ENCODE data around the gene DHRS7B.

The DHRS7B gene

DNA sequence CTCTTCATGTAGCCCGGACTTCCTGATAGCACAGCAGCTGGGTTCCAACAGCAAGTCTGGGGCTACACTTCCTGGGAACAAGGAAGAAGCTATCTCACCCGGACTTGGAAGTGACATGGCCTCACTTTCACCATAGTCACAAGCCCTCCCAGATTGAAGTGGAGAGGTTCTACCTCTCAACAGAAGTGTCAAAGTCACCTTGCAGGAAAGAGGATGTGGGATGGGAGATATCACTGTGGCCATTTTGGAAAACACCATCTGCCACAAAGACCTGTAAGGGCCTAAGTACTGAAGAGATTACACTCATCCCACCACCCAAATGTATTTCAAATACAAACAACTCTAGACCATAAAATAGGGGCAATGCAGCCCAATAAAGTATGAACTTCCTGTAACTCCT, 29.9 kb upstream of the DHRS7B start:
- H3K4me1 ChIP-seq (ENCODE audit: control extremely low read depth in 1 of 4, control insufficient read depth in 4 of 4, insufficient read depth in 4 of 4, low read length in 3 of 4): peaks cover 7 to 14% (median 10%) of the 10 kb centered on the region in 4 experiments
- no peaks in the 10 kb centered on the region for H3K9me3 ChIP-seq (ENCODE audit: control extremely low read depth in 1 of 5, control insufficient read depth in 4 of 5, insufficient read depth in 2 of 5, low read depth in 1 of 5, low read length in 4 of 5)
- CTCF ChIA-PET: interaction anchor here (1.0 to 1.1 kb wide), 2 partner anchors 22 to 81 kb away, joined by 3 read pairs; no protein-coding TSS in a partner anchor
- no peak overlapping the region for H3K4me3 ChIP-seq (ENCODE audit: control insufficient read depth in 1 of 7, extremely low read depth in 1 of 7, insufficient read depth in 4 of 7, low read depth in 2 of 7, low read length in 6 of 7)
- no peaks in the 10 kb centered on the region for H3K36me3 ChIP-seq (ENCODE audit: control insufficient read depth in 4 of 4, insufficient read depth in 4 of 4, low read length in 3 of 4)
- no peaks in the 10 kb centered on the region for H3K27me3 ChIP-seq (replicated peaks in 2 of 5; ENCODE audit: control insufficient read depth in 4 of 5, insufficient read depth in 5 of 5, low read length in 4 of 5)
- H3K27ac ChIP-seq (ENCODE audit: insufficient read depth in 1 of 2, low read depth in 1 of 2, low read length in 2 of 2, poor library complexity in 1 of 2, severe bottlenecking in 2 of 2): no peak overlapping the region
- DNase-seq: no peak
- WGBS (ENCODE audit: insufficient coverage): 100% methylated on average over 2 of the region's 2 CpGs
- POLR2A ChIA-PET: no interaction called here

DNA sequence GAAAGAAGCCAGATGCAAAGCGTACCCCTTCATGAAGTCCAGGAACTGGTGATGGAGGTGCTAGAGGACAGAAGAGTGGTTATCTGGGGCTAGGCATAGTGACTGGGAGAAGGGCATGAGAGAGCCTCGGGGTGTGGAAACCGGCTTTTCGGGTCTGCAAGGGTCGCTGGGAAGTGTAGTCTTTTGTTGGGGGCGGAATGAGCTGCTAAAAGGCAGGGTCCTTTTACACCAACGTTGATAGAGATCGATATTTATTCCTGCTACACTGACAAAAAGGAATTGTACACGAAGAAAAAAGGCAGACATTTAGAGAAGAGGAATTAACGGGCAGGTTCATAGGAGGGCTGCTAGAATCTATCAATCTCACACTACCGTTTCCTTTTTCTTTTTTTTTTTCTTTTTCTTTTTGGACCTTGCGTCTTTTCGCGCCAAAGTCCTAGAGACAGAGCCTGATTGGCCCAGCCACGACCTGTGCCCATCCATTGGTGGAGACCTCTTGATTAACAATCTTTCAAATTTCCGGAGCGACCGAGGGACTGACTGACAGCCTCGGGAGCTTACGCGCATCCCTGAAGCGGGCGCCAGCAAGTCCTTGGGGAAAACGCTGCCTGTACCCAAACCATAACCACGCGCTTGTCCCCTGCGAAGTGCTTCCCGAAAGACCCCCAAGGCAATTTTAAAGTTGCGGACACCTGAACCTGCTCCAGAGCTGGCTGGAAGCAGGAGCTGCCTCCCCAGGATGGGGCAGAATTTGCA, 27.7 kb upstream of the DHRS7B start:
- Histone ChIP-seq H3K27ac (ENCODE audit: insufficient read depth in 1 of 2, low read depth in 1 of 2, low read length in 2 of 2, poor library complexity in 1 of 2, severe bottlenecking in 2 of 2) (peak overlapping the region in 1 of 2 experiments; percentile 73), H3K36me3 (ENCODE audit: control insufficient read depth in 4 of 4, insufficient read depth in 4 of 4, low read length in 3 of 4) (no peaks in the 10 kb centered on the region), H3K9me3 (ENCODE audit: control extremely low read depth in 1 of 5, control insufficient read depth in 4 of 5, insufficient read depth in 2 of 5, low read depth in 1 of 5, low read length in 4 of 5) (no peaks in the 10 kb centered on the region), H3K4me1 (ENCODE audit: control extremely low read depth in 1 of 4, control insufficient read depth in 4 of 4, insufficient read depth in 4 of 4, low read length in 3 of 4) (peaks cover 7 to 14% (median 10%) of the 10 kb centered on the region in 4 experiments), H3K27me3 (replicated peaks in 2 of 5; ENCODE audit: control insufficient read depth in 4 of 5, insufficient read depth in 5 of 5, low read length in 4 of 5) (no peaks in the 10 kb centered on the region), H3K4me3 (ENCODE audit: control insufficient read depth in 1 of 7, extremely low read depth in 1 of 7, insufficient read depth in 4 of 7, low read depth in 2 of 7, low read length in 6 of 7) (peak overlapping the region; percentile 40 to 95 (median 87))
- WGBS (ENCODE audit: insufficient coverage): under 1% methylated on average over 25 of the region's 29 CpGs
- DNase-seq: peak; percentile 76 to 87 (median 85)
- POLR2A ChIA-PET: interaction anchor here (0.5 to 1.7 kb wide), 3 partner anchors 28 to 159 kb away, joined by 3 to 10 read pairs (median 5); partner anchors contain the start of genes DHRS7B and USP22
- CTCF ChIA-PET: interaction anchor here (0.9 to 4.5 kb wide), 14 partner anchors 8 to 114 kb away, joined by 3 to 19 read pairs (median 4); partner anchors contain the start of gene USP22

GRCh38 chr17:21100636-21101035, 26.1 kb upstream of the DHRS7B start:
- H3K9me3 ChIP-seq (ENCODE audit: control extremely low read depth in 1 of 5, control insufficient read depth in 4 of 5, insufficient read depth in 2 of 5, low read depth in 1 of 5, low read length in 4 of 5): no peaks in the 10 kb centered on the region
- POLR2A ChIA-PET: interaction anchor here (1.2 kb wide), 1 partner anchor 57 kb away, joined by 3 read pairs; no protein-coding TSS in a partner anchor
- WGBS (ENCODE audit: insufficient coverage): 86% methylated on average over 1 of the region's 2 CpGs
- H3K27me3 ChIP-seq (replicated peaks in 2 of 5; ENCODE audit: control insufficient read depth in 4 of 5, insufficient read depth in 5 of 5, low read length in 4 of 5): no peaks in the 10 kb centered on the region
- H3K36me3 ChIP-seq (ENCODE audit: control insufficient read depth in 4 of 4, insufficient read depth in 4 of 4, low read length in 3 of 4): no peaks in the 10 kb centered on the region
- no peak overlapping the region for H3K4me3 ChIP-seq (ENCODE audit: control insufficient read depth in 1 of 7, extremely low read depth in 1 of 7, insufficient read depth in 4 of 7, low read depth in 2 of 7, low read length in 6 of 7)
- CTCF ChIA-PET: interaction anchor here (0.8 to 4.5 kb wide), 5 partner anchors 9 to 381 kb away, joined by 3 to 19 read pairs (median 7); no protein-coding TSS in a partner anchor
- H3K27ac ChIP-seq (ENCODE audit: insufficient read depth in 1 of 2, low read depth in 1 of 2, low read length in 2 of 2, poor library complexity in 1 of 2, severe bottlenecking in 2 of 2): no peak overlapping the region
- DNase-seq: peak in 1 of 3 donors; percentile 37
- H3K4me1 ChIP-seq (ENCODE audit: control extremely low read depth in 1 of 4, control insufficient read depth in 4 of 4, insufficient read depth in 4 of 4, low read length in 3 of 4): peaks cover 7 to 14% (median 10%) of the 10 kb centered on the region in 4 experiments

GRCh38 chr17:21104608-21105007, 22.2 kb upstream of the DHRS7B start:
- Histone ChIP-seq H3K4me1 (ENCODE audit: control extremely low read depth in 1 of 4, control insufficient read depth in 4 of 4, insufficient read depth in 4 of 4, low read length in 3 of 4) (peaks cover under 1 to 7% (median 3%) of the 10 kb centered on the region in 4 experiments), H3K4me3 (ENCODE audit: control insufficient read depth in 1 of 7, extremely low read depth in 1 of 7, insufficient read depth in 4 of 7, low read depth in 2 of 7, low read length in 6 of 7) (no peak overlapping the region), H3K36me3 (ENCODE audit: control insufficient read depth in 4 of 4, insufficient read depth in 4 of 4, low read length in 3 of 4) (no peaks in the 10 kb centered on the region), H3K27ac (ENCODE audit: insufficient read depth in 1 of 2, low read depth in 1 of 2, low read length in 2 of 2, poor library complexity in 1 of 2, severe bottlenecking in 2 of 2) (no peak overlapping the region), H3K27me3 (replicated peaks in 2 of 5; ENCODE audit: control insufficient read depth in 4 of 5, insufficient read depth in 5 of 5, low read length in 4 of 5) (no peaks in the 10 kb centered on the region), H3K9me3 (ENCODE audit: control extremely low read depth in 1 of 5, control insufficient read depth in 4 of 5, insufficient read depth in 2 of 5, low read depth in 1 of 5, low read length in 4 of 5) (no peaks in the 10 kb centered on the region)
- WGBS (ENCODE audit: insufficient coverage): 100% methylated on average over 4 of the region's 7 CpGs
- POLR2A ChIA-PET: no interaction called here
- CTCF ChIA-PET: interaction anchor here (0.8 to 1.5 kb wide), 3 partner anchors 13 to 60 kb away, joined by 3 to 5 read pairs (median 3); no protein-coding TSS in a partner anchor
- DNase-seq: no peak

GRCh38 chr17:21105064-21105894, 21.5 kb upstream of the DHRS7B start:
- no peaks in the 10 kb centered on the region for H3K36me3 ChIP-seq (ENCODE audit: control insufficient read depth in 4 of 4, insufficient read depth in 4 of 4, low read length in 3 of 4)
- CTCF ChIA-PET: no interaction called here
- POLR2A ChIA-PET: no interaction called here

DNA sequence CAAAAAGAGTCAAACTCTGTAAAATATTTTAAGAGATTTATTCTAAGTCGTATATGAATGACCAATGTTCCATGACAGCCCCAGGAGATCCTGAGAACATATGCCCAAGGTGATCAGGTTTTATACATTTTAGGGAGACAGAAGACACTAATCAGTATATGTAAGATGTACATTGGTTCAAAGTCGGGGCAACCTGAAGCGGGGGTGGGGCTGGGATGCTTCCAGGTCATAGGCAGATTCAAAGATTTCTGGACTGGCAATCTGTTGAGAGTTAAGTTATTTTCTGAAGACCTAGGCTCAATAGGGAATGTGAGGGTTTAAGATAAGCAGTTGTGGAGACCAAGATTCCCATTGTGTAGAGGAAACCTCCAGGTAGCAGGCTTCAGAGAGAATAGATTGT, 20.4 kb upstream of the DHRS7B start:
- no peaks in the 10 kb centered on the region for H3K4me1 ChIP-seq (ENCODE audit: control extremely low read depth in 1 of 4, control insufficient read depth in 4 of 4, insufficient read depth in 4 of 4, low read length in 3 of 4)
- POLR2A ChIA-PET: no interaction called here
- H3K27me3 ChIP-seq (replicated peaks in 2 of 5; ENCODE audit: control insufficient read depth in 4 of 5, insufficient read depth in 5 of 5, low read length in 4 of 5): no peaks in the 10 kb centered on the region
- no peak for DNase-seq
- H3K4me3 ChIP-seq (ENCODE audit: control insufficient read depth in 1 of 7, extremely low read depth in 1 of 7, insufficient read depth in 4 of 7, low read depth in 2 of 7, low read length in 6 of 7): no peak overlapping the region
- CTCF ChIA-PET: interaction anchor here (0.6 kb wide), 1 partner anchor 93 kb away, joined by 3 read pairs; no protein-coding TSS in a partner anchor
- no peak overlapping the region for H3K27ac ChIP-seq (ENCODE audit: insufficient read depth in 1 of 2, low read depth in 1 of 2, low read length in 2 of 2, poor library complexity in 1 of 2, severe bottlenecking in 2 of 2)
- H3K36me3 ChIP-seq (ENCODE audit: control insufficient read depth in 4 of 4, insufficient read depth in 4 of 4, low read length in 3 of 4): no peaks in the 10 kb centered on the region
- H3K9me3 ChIP-seq (ENCODE audit: control extremely low read depth in 1 of 5, control insufficient read depth in 4 of 5, insufficient read depth in 2 of 5, low read depth in 1 of 5, low read length in 4 of 5): no peaks in the 10 kb centered on the region
- whole genome bisulfite sequencing (ENCODE audit: insufficient coverage): 93% methylated on average over 3 of the region's 3 CpGs

More at GRCh38 chr17:21105064-21105894, 21.5 kb upstream of the DHRS7B start:
- Histone ChIP-seq H3K27ac (ENCODE audit: insufficient read depth in 1 of 2, low read depth in 1 of 2, low read length in 2 of 2, poor library complexity in 1 of 2, severe bottlenecking in 2 of 2) (no peak overlapping the region), H3K4me3 (ENCODE audit: control insufficient read depth in 1 of 7, extremely low read depth in 1 of 7, insufficient read depth in 4 of 7, low read depth in 2 of 7, low read length in 6 of 7) (no peak overlapping the region), H3K9me3 (ENCODE audit: control extremely low read depth in 1 of 5, control insufficient read depth in 4 of 5, insufficient read depth in 2 of 5, low read depth in 1 of 5, low read length in 4 of 5) (no peaks in the 10 kb centered on the region), H3K27me3 (replicated peaks in 2 of 5; ENCODE audit: control insufficient read depth in 4 of 5, insufficient read depth in 5 of 5, low read length in 4 of 5) (no peaks in the 10 kb centered on the region), H3K4me1 (ENCODE audit: control extremely low read depth in 1 of 4, control insufficient read depth in 4 of 4, insufficient read depth in 4 of 4, low read length in 3 of 4) (peaks cover 0 to 1% (median under 1%) of the 10 kb centered on the region in 4 experiments)
- 94% methylated on average over 5 of the region's 5 CpGs for WGBS (ENCODE audit: insufficient coverage)
- DNase-seq: no peak
